Neural cell (in vitro differentiated cells): Measurements from ENCODE around the gene PTPRG. TPM values are rescaled to one million over a fixed set of nuclear protein-coding genes. Genes with fewer than 3 reads are reported as not detected.

Source experiments
- H2AFZ ChIP-seq: fragments of 200-600, 300-800 bp; sonication (generic), shearing (Covaris generic); 2 replicates; pipeline ENCODE4 v1.6.0; 2014; ENCODE audit warnings: low read depth, mild to moderate bottlenecking, antibody characterized with exemption, low read length, moderate library complexity
- H3F3A ChIP-seq: fragments of 200-600 bp; shearing (Covaris generic); 2 replicates; pipeline ENCODE4 v1.6.1; 2016; ENCODE audit warnings: mild to moderate bottlenecking, moderate library complexity, mixed read lengths, antibody characterized with exemption, low read length; ENCODE audit not compliant: insufficient read depth, poor library complexity, severe bottlenecking
- H3K27ac ChIP-seq: fragments of 200-600, 300-800 bp; sonication (generic), shearing (Covaris generic); 2 replicates; pipeline ENCODE4 v1.5.1; 2014; ENCODE audit warnings: mild to moderate bottlenecking, low read length, moderate library complexity
- H3K27me3 ChIP-seq: fragments of 300-800, 200-600 bp; sonication (generic), shearing (Covaris generic); 2 replicates; pipeline ENCODE4 v1.6.0; 2014; ENCODE audit warnings: mild to moderate bottlenecking, low read depth, low read length, moderate library complexity; ENCODE audit not compliant: insufficient read depth
- H3K36me3 ChIP-seq: fragments of 300-800, 200-600 bp; sonication (generic), shearing (Covaris generic); 2 replicates; pipeline ENCODE4 v1.5.1; 2014; ENCODE audit warnings: mild to moderate bottlenecking, antibody characterized with exemption, low read length, moderate library complexity; ENCODE audit not compliant: insufficient read depth
- H3K4me2 ChIP-seq: fragments of 300-800, 200-600 bp; sonication (generic), shearing (Covaris generic); 2 replicates; pipeline ENCODE4 v1.6.0; 2014; ENCODE audit warnings: mild to moderate bottlenecking, low read length
- H3K4me3 ChIP-seq: fragments of 300-800, 200-600 bp; sonication (generic), shearing (Covaris generic); 2 replicates; pipeline ENCODE4 v1.5.1; 2014; ENCODE audit warnings: mild to moderate bottlenecking, low read length, moderate library complexity
- H3K79me2 ChIP-seq: fragments of 200-600 bp; shearing (Covaris generic); replicated peaks from 2 replicates; pipeline ENCODE4 v1.6.0; 2014; ENCODE audit warnings: mild to moderate bottlenecking, low read length, moderate library complexity; ENCODE audit not compliant: insufficient read depth
- H3K9ac ChIP-seq: fragments of 300-800, 200-600 bp; sonication (generic), shearing (Covaris generic); 2 replicates; pipeline ENCODE4 v1.6.1; 2016; ENCODE audit warnings: mild to moderate bottlenecking, low read length, mixed read lengths
- H3K9me2 ChIP-seq: fragments of 200-600 bp; shearing (Covaris generic); 2 replicates; pipeline ENCODE4 v1.6.1; 2016; ENCODE audit warnings: mild to moderate bottlenecking, low read length, mixed read lengths; ENCODE audit not compliant: insufficient read depth
- H3K9me3 ChIP-seq: fragments of 200-600, 300-800 bp; sonication (generic), shearing (Covaris generic); 2 replicates; pipeline ENCODE4 v1.6.1; 2016; ENCODE audit warnings: mild to moderate bottlenecking, mixed run types, low read length, moderate library complexity, mixed read lengths
- H4K20me1 ChIP-seq: fragments of 200-600 bp; shearing (Covaris generic); 2 replicates; pipeline ENCODE4 v1.6.1; 2016; ENCODE audit warnings: mild to moderate bottlenecking, mixed run types; ENCODE audit not compliant: insufficient read depth
- CTCF ChIP-seq: fragments of 450-650 bp; IDR thresholded peaks from 2 replicates; pipeline ENCODE4 v1.5.1; 2014; ENCODE audit warnings: antibody characterized with exemption, mild to moderate bottlenecking, moderate library complexity; ENCODE audit not compliant: poor library complexity, severe bottlenecking
- EP300 ChIP-seq: fragments of 450-650 bp; conservative IDR thresholded peaks from 2 replicates; pipeline ENCODE4 v1.6.1; 2014; ENCODE audit warnings: antibody characterized with exemption, mild to moderate bottlenecking, moderate library complexity; ENCODE audit not compliant: poor library complexity, severe bottlenecking
- EZH2 ChIP-seq: fragments of 200-600, 300-800 bp; shearing (Covaris generic), sonication (generic); IDR thresholded peaks from 2 replicates; pipeline ENCODE4 v1.6.1; 2014; ENCODE audit warnings: antibody characterized with exemption, low read length, borderline replicate concordance, mild to moderate bottlenecking; ENCODE audit not compliant: insufficient read depth, poor library complexity, severe bottlenecking
- MXI1 ChIP-seq: fragments of 450-650 bp; conservative IDR thresholded peaks from 2 replicates; pipeline ENCODE4 v1.6.1; 2014; ENCODE audit warnings: antibody characterized with exemption, mild to moderate bottlenecking; ENCODE audit not compliant: poor library complexity, severe bottlenecking
- POLR2AphosphoS5 ChIP-seq: IDR thresholded peaks from 2 replicates; pipeline ENCODE4 v1.6.1; 2012
- RAD21 ChIP-seq: fragments of 450-650 bp; conservative IDR thresholded peaks from 2 replicates; pipeline ENCODE4 v1.6.1; 2014; ENCODE audit warnings: antibody characterized with exemption, mild to moderate bottlenecking, moderate library complexity
- SMC3 ChIP-seq: fragments of 450-650 bp; conservative IDR thresholded peaks from 2 replicates; pipeline ENCODE4 v1.6.1; 2014; ENCODE audit warnings: antibody characterized with exemption, mild to moderate bottlenecking, moderate library complexity; ENCODE audit not compliant: poor library complexity
- TAF1 ChIP-seq: IDR thresholded peaks from 2 replicates; pipeline ENCODE4 v1.6.1; 2012; ENCODE audit warnings: low read depth
- polyA plus RNA-seq: library from polyadenylated mRNA; depleted of rRNA; stranded (reverse); fragments of >200 nt; gene quantifications from 2 replicates; pipeline ENCODE4 v1.2.3, GENCODE V29; 2014
- TF ChIP-seq, protein P1 (sequence below): IDR thresholded peaks from 2 replicates; pipeline ENCODE4 v1.6.1; 2012; ENCODE audit warnings: borderline replicate concordance

PTPRG gene
- polyA plus RNA-seq, 1 donor from 2014 or later: 33.1 TPM

DNA sequence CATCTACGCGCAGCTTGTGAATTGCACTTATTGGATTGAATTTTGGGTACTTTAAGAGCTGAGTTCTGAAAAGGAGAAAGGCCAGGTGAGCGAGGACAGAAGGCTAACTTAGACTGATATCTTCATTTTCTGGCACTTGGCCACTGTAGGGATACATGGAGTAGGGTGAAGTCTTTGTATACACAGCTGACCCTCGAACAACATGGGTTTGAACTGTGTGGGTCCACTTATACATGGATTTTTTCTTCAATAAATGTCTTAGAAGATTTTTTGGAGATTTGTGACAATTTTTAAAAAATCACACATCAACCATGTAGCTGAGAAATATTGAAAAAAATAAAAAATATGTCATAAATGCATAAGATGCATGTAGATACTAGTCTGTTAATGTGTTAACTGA is 18.3 kb downstream of the PTPRG start:
- no peak overlapping the region for H3K4me2 ChIP-seq
- H3K9me3 ChIP-seq: no peaks in the 10 kb centered on the region
- no peak overlapping the region for H3K9ac ChIP-seq
- H3K27ac ChIP-seq: no peak overlapping the region
- H4K20me1 ChIP-seq: no peaks in the 10 kb centered on the region
- TF ChIP-seq EP300: no peak
- no peak for TF ChIP-seq POLR2AphosphoS5
- TF ChIP-seq EZH2: no peak
- no peak for TF ChIP-seq SMC3
- TF ChIP-seq TAF1: no peak
- TF ChIP-seq CTCF: no peak
- no peak overlapping the region for H2AFZ ChIP-seq
- H3K4me3 ChIP-seq: no peak overlapping the region
- H3K27me3 ChIP-seq: no peaks in the 10 kb centered on the region
- no peaks in the 10 kb centered on the region for H3K36me3 ChIP-seq
- peaks cover 9% of the 10 kb centered on the region for H3K79me2 ChIP-seq
- no peaks in the 10 kb centered on the region for H3K9me2 ChIP-seq
- no peaks in the 10 kb centered on the region for H3F3A ChIP-seq

DNA sequence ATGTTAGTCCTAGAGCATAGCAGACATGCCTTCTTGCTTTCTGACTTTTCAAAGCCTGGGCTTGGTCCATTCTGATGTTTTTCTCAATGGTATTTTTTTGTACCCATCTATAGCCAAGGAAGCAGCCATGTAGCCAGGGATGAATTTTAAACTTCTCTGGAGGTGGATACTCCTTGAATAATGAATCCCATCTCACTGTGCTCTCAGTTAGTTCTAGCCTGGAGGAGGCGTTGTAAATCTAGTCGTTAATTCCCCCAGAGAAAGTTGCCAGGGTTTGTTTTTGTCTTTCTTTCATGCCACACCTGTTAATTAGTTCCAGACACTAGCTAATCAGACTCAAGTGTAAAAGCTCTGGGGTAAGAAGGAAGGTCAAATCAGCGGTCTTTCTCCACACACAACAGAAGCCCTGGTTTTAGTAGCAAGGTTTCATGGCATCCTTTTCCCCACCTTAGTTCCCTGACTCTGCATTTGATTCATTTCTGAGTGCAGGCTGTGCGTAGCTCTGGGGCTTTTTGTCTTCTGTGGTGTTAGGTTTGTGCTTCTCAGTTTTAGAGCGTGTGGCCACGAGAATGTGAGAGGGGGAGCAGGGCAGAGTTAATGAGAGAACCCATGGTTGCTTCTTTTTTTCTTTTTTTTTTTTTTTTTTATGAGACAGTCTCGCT is 19.7 kb downstream of the PTPRG start:
- Histone ChIP-seq H3K9me2 (no peaks in the 10 kb centered on the region), H3K79me2 (peaks cover 6% of the 10 kb centered on the region), H3F3A (no peaks in the 10 kb centered on the region), H3K4me3 (no peak overlapping the region), H3K27me3 (no peaks in the 10 kb centered on the region), H3K4me2 (no peak overlapping the region), H2AFZ (no peak overlapping the region), H3K9me3 (no peaks in the 10 kb centered on the region), H3K9ac (no peak overlapping the region), H3K27ac (no peak overlapping the region), H4K20me1 (no peaks in the 10 kb centered on the region), H3K36me3 (no peaks in the 10 kb centered on the region)
- TF ChIP-seq TAF1 (no peak), MXI1 (no peak), EZH2 (no peak), CTCF (no peak), POLR2AphosphoS5 (no peak), EP300 (no peak), RAD21 (no peak), SMC3 (no peak)
- TF ChIP-seq, protein P1, sequence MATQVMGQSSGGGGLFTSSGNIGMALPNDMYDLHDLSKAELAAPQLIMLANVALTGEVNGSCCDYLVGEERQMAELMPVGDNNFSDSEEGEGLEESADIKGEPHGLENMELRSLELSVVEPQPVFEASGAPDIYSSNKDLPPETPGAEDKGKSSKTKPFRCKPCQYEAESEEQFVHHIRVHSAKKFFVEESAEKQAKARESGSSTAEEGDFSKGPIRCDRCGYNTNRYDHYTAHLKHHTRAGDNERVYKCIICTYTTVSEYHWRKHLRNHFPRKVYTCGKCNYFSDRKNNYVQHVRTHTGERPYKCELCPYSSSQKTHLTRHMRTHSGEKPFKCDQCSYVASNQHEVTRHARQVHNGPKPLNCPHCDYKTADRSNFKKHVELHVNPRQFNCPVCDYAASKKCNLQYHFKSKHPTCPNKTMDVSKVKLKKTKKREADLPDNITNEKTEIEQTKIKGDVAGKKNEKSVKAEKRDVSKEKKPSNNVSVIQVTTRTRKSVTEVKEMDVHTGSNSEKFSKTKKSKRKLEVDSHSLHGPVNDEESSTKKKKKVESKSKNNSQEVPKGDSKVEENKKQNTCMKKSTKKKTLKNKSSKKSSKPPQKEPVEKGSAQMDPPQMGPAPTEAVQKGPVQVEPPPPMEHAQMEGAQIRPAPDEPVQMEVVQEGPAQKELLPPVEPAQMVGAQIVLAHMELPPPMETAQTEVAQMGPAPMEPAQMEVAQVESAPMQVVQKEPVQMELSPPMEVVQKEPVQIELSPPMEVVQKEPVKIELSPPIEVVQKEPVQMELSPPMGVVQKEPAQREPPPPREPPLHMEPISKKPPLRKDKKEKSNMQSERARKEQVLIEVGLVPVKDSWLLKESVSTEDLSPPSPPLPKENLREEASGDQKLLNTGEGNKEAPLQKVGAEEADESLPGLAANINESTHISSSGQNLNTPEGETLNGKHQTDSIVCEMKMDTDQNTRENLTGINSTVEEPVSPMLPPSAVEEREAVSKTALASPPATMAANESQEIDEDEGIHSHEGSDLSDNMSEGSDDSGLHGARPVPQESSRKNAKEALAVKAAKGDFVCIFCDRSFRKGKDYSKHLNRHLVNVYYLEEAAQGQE: no peak
